ENCODE results near the gene NLRP3.
"Not testable (repeated sequence)": the region's sequence is repeated elsewhere in the genome, so short reads cannot be mapped to it uniquely, and the experiment has no call there.

NLRP3 gene

GRCh38 chr1:247469141-247469535, 53.2 kb downstream of the NLRP3 start:
- DNase-seq (ENCODE audit: low read depth in 3 of 3) = no peak

GRCh38 chr1:247470942-247471429, 55.0 kb downstream of the NLRP3 start:
- not testable (repeated sequence) for DNase-seq (ENCODE audit: low read depth in 3 of 3)

- no peak for DNase-seq (ENCODE audit: low read depth in 3 of 3)
Observed at GRCh38 chr1:247471445-247472016, 55.6 kb downstream of the NLRP3 start.

GRCh38 chr1:247472035-247472434, 56.1 kb downstream of the NLRP3 start:
- no peak for DNase-seq (ENCODE audit: low read depth in 3 of 3)

GRCh38 chr1:247474367-247474766, 58.4 kb downstream of the NLRP3 start:
- no peak for DNase-seq (ENCODE audit: low read depth in 3 of 3)

GRCh38 chr1:247475793-247476192, 59.8 kb downstream of the NLRP3 start:
- DNase-seq (ENCODE audit: low read depth in 3 of 3) = no peak

GRCh38 chr1:247476328-247477058, 60.5 kb downstream of the NLRP3 start:
- not testable (repeated sequence) for DNase-seq (ENCODE audit: low read depth in 3 of 3)

GRCh38 chr1:247482747-247483146, 66.8 kb downstream of the NLRP3 start:
- DNase-seq (ENCODE audit: low read depth in 3 of 3) = no peak

- peak in 1 of 3 experiments; percentile 5 for DNase-seq (ENCODE audit: low read depth in 3 of 3)
Observed at GRCh38 chr1:247487057-247487456, 71.1 kb downstream of the NLRP3 start.

- DNase-seq (ENCODE audit: low read depth in 3 of 3) = no peak
Observed at GRCh38 chr1:247491328-247491727, 75.4 kb downstream of the NLRP3 start.

- DNase-seq (ENCODE audit: low read depth in 3 of 3) = no peak
Observed at GRCh38 chr1:247493106-247493505, 77.1 kb downstream of the NLRP3 start.

GRCh38 chr1:247494767-247495166, 78.8 kb downstream of the NLRP3 start:
- no peak for DNase-seq (ENCODE audit: low read depth in 3 of 3)

GRCh38 chr1:247496581-247497285, 80.8 kb downstream of the NLRP3 start:
- no peak for DNase-seq (ENCODE audit: low read depth in 3 of 3)
